Kidney (tissue), 14 donors: ENCODE data around the gene SSNA1. TPM values are rescaled to one million over a fixed set of nuclear protein-coding genes. Genes with fewer than 3 reads are reported as not detected.

Experiments used
- DNase-seq, 5 donors: peaks; one replicate each; pipeline ENCODE4 v3.0.0-alpha.2; 2013 to 2020
- FAIRE-seq: peaks from 2 replicates; lab custom pipeline; 2012; peaks lifted over from hg19 to GRCh38; lab: Jason Lieb, UNC
- H3K27ac ChIP-seq, 2 donors: one replicate each; pipeline ENCODE4 v1.7.0; 2013; ENCODE audit warnings: low read depth in 2 of 2, low read length in 2 of 2, inconsistent platforms in 1 of 2
- H3K27me3 ChIP-seq: one replicate; pipeline ENCODE4 v1.7.1; 2013; ENCODE audit warnings: low read length, inconsistent platforms; ENCODE audit not compliant: control insufficient read depth, insufficient read depth
- H3K36me3 ChIP-seq, 3 donors: one replicate each; pipeline versions ENCODE4 v1.7.0 to v1.7.1; 2013; ENCODE audit warnings: low read length in 3 of 3, control low read depth in 1 of 3, inconsistent platforms in 1 of 3; ENCODE audit not compliant: insufficient read depth in 3 of 3, control insufficient read depth in 2 of 3
- H3K4me1 ChIP-seq, 3 donors: one replicate each; pipeline versions ENCODE4 v1.7.0 to v1.7.1; 2013; ENCODE audit warnings: low read length in 3 of 3, inconsistent platforms in 1 of 3, low read depth in 1 of 3; ENCODE audit not compliant: control insufficient read depth in 2 of 3, insufficient read depth in 2 of 3
- H3K4me3 ChIP-seq, 3 donors: one replicate each; pipeline versions ENCODE4 v1.7.0 to v1.8.1; 2013; ENCODE audit warnings: low read length in 3 of 3, control low read depth in 1 of 3, inconsistent platforms in 1 of 3
- H3K9ac ChIP-seq, 3 donors: one replicate each; pipeline versions ENCODE4 v1.7.0 to v1.7.1; 2013; ENCODE audit warnings: low read length in 3 of 3, control low read depth in 1 of 3, inconsistent platforms in 1 of 3
- H3K9me3 ChIP-seq, 3 donors: one replicate each; pipeline versions ENCODE4 v1.7.0 to v1.7.1; 2013; ENCODE audit warnings: low read length in 3 of 3, control low read depth in 1 of 3, inconsistent platforms in 1 of 3; ENCODE audit not compliant: control insufficient read depth in 2 of 3, insufficient read depth in 1 of 3
- intact Hi-C: fragments of 100-400 bp; cut with DNase I; formaldehyde crosslinking; loops from one replicate; pipeline ENCODE4 v1.11.1; 2022
- polyA plus RNA-seq: library from polyadenylated mRNA; stranded (reverse); fragments of 350-450 nt; fragmentation: Illumina TruSeq; extraction: RNeasy Lipid Tissue Mini Kit (QIAGEN cat#74804); gene quantifications from one replicate; pipeline ENCODE4 v1.2.3, GENCODE V29; 2014; ENCODE audit warnings: low read depth, low replicate concordance; ENCODE audit not compliant: insufficient read depth
- total RNA-seq: library from RNA; stranded (reverse); fragmentation: NEBNext Ultra II Directional; extraction: Animal tissue kit (Norgen Biotek cat#: 25700); gene quantifications from one replicate; pipeline ENCODE4 v1.2.1, GENCODE V29; 2021
- TF ChIP-seq, protein P1 (sequence below): IDR thresholded peaks from 3 replicates; pipeline ENCODE4 v1.5.1; 2012; ENCODE audit warnings: mild to moderate bottlenecking, moderate library complexity, borderline replicate concordance; ENCODE audit not compliant: insufficient read depth; ENCODE audit errors: extremely low read depth
- donor health status: control.
- donor health status: control.
- donor health status: control.
- donor health status: control.
- donor health status: control.
- donor health status: DM: yes; HTN: yes; CAD: no.
- donor health status: Normal renal cell carcinoma (clear cell type).

SSNA1 gene
- total and polyA plus RNA-seq, 2 donors from 2014 or later, result 52.5 to 131 TPM

DNA sequence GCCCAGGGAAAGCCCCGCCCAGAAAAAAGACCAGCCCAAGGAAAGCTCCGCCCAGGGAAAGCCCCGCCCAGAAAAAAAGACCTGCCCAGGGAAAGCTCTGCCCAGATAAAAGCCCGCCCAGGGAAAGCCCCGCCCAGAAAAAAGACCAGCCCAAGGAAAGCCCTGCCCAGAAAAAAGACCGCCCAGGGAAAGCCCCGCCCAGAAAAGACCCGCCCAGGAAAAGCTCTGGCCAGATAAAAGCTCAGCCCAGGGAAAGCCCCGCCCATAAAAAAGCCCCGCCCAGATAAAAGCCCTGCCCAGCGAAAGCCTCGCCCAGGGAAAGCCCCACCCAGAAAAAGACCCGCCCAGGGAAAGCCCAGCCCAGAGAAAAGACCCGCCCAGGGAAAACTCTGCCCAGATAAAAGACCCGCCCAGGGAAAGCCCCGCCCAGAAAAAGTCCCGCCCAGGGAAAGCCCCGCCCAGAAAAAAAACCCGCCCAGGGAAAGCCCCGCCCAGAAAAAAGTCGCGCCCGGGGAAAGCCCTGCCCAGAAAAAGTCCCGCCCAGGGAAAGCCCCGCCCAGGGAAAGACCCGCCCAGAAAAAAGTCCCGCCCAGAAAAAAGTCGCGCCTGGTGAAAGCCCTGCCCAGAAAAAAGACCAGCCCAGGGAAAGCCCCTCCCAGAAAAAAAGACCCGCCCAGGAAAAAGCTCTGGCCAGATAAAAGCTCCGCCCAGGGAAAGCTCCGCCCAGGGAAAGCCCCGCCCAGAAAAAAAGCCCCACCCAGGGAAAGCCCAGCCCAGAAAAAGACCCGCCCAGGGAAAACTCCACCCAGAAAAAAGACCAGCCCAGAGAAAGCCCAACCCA lies 37.6 kb upstream of the SSNA1 start:
- no peak overlapping the region for H3K4me3 ChIP-seq
- peaks cover 10% of the 10 kb centered on the region for H3K27me3 ChIP-seq
- no peaks in the 10 kb centered on the region for H3K4me1 ChIP-seq
- no peak overlapping the region for H3K9ac ChIP-seq
- H3K9me3 ChIP-seq, result peaks cover 0 to 6% (median 0%) of the 10 kb centered on the region in 3 donors
- H3K27ac ChIP-seq, result no peak overlapping the region
- intact Hi-C loops, result no loop called here
- TF ChIP-seq, protein P1, sequence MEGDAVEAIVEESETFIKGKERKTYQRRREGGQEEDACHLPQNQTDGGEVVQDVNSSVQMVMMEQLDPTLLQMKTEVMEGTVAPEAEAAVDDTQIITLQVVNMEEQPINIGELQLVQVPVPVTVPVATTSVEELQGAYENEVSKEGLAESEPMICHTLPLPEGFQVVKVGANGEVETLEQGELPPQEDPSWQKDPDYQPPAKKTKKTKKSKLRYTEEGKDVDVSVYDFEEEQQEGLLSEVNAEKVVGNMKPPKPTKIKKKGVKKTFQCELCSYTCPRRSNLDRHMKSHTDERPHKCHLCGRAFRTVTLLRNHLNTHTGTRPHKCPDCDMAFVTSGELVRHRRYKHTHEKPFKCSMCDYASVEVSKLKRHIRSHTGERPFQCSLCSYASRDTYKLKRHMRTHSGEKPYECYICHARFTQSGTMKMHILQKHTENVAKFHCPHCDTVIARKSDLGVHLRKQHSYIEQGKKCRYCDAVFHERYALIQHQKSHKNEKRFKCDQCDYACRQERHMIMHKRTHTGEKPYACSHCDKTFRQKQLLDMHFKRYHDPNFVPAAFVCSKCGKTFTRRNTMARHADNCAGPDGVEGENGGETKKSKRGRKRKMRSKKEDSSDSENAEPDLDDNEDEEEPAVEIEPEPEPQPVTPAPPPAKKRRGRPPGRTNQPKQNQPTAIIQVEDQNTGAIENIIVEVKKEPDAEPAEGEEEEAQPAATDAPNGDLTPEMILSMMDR, result no peak
- DNase-seq (no peak), FAIRE-seq (no peak)
- H3K36me3 ChIP-seq, result no peaks in the 10 kb centered on the region

DNA sequence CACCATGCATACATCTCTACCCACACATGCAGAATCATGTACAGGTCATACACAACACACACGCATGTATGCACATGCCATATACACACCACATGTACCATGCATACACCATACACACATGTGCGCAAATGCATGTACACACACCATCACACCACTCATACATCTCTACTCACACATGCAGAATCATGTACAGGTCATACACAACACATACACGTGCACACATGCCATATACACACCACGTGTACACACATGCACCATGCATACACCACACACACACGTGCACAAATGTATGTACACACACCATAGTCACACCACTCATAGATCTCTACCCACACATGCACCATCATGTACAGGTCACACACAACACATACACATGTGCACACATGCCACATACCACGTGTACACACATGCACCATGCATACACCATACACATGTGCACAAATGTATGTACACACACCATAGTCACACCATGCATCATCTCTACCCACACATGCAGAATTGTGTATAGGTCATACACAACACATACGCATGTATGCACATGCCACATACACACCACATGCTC lies 35.6 kb upstream of the SSNA1 start:
- no peak for DNase-seq
- peaks cover 0 to 6% (median 0%) of the 10 kb centered on the region in 3 donors for H3K9me3 ChIP-seq
- no peak overlapping the region for H3K27ac ChIP-seq
- TF ChIP-seq, protein P1, result no peak
- H3K27me3 ChIP-seq, result peaks cover 11% of the 10 kb centered on the region
- intact Hi-C loops, result no loop called here
- H3K4me3 ChIP-seq, result no peak overlapping the region
- no peak overlapping the region for H3K9ac ChIP-seq
- no peak for FAIRE-seq
- peaks cover 0 to 2% (median 0%) of the 10 kb centered on the region in 3 donors for H3K4me1 ChIP-seq
- H3K36me3 ChIP-seq, result no peaks in the 10 kb centered on the region

DNA sequence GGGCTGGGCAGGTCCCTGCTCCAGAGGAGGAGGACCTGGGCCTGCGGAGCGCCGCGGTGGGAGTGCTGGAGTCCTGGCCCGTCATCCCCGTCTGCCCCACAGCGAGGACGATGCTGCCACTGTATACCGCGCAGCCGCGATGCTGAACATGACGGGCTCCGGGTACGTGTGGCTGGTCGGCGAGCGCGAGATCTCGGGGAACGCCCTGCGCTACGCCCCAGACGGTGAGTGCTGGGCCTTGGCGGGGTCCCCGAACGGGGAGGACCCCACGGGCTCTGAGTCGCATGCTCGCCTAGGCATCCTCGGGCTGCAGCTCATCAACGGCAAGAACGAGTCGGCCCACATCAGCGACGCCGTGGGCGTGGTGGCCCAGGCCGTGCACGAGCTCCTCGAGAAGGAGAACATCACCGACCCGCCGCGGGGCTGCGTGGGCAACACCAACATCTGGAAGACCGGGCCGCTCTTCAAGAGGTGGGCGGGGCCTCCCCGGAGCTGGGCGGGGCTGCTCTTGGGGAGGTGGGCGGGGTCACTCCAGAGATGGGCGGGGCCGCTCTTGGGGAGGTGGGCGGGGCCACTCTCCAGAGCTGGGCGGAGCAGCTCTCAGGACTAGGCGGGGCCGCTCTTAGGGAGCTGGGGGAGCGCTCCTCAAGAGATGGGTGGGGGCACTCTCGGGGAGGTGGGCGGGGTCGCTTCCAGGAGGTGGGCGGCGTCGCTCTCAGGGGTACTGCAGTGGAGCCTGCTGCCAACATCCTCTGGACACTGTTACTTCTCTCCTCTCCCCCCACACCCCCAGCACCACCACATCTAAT lies 31.7 kb upstream of the SSNA1 start:
- H3K9ac ChIP-seq, result no peak overlapping the region
- TF ChIP-seq, protein P1, result no peak
- no peak for DNase-seq
- FAIRE-seq, result no peak
- intact Hi-C loops, result no loop called here
- H3K4me1 ChIP-seq, result peaks cover 0 to 2% (median 0%) of the 10 kb centered on the region in 3 donors
- peaks cover 24% of the 10 kb centered on the region for H3K27me3 ChIP-seq
- no peak overlapping the region for H3K27ac ChIP-seq
- H3K36me3 ChIP-seq, result no peaks in the 10 kb centered on the region
- H3K9me3 ChIP-seq, result peaks cover 0 to 6% (median 0%) of the 10 kb centered on the region in 3 donors
- H3K4me3 ChIP-seq, result no peak overlapping the region
